IPS-NIHi7 (cell line): ENCODE data around the gene STAG1.
"Not testable (repeated sequence)": the region's sequence is repeated elsewhere in the genome, so short reads cannot be mapped to it uniquely, and the experiment has no call there.

Experiments used
- DNase-seq: peaks from one replicate; pipeline ENCODE4 v3.0.0; 2012; ENCODE audit warnings: mixed read lengths; ENCODE audit errors: extremely low spot score

The STAG1 gene

DNA sequence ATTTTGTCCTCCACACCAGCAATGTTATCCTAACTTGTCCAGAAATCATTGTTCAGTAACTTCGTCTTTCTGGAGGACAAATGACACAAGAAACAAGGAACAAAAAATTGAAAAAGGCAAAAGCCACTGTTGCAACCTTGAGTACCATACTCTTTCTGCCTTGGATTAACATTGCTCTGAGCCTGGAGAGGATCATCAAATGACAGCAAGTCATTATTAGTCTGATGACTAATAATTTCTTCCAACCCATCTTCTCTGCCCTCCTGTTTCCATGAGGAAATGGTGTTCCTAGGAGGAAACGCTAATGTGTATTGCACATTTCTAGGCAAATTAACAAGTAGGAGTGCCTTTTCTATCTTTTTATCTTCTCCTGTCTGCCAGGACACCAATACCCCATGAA is 348.1 kb downstream of the STAG1 start:
- no peak for DNase-seq

GRCh38 chr3:136396916-136397315 is 355.3 kb downstream of the STAG1 start:
- DNase-seq, result no peak

DNA sequence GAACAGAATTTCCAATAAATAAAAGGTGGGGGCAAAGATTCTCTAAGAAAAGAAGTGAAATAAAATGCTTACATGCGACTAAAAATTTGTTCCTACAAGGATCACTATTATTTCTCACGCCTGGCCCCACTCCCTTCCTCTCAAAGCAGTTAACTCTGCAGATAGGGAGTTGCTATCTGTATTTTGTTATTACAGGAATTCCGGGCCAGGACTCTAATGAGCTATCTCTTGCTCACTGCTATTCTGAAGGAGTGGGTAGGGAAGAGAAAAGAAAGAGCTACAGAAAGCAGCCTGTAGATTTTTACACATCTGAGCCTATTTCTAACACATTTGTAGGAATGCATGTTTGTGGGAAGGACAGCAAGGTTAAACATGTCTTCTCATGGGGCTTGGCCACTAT is 361.6 kb downstream of the STAG1 start:
- DNase-seq, result no peak

GRCh38 chr3:136387031-136387430 is 365.1 kb downstream of the STAG1 start:
- no peak for DNase-seq

DNA sequence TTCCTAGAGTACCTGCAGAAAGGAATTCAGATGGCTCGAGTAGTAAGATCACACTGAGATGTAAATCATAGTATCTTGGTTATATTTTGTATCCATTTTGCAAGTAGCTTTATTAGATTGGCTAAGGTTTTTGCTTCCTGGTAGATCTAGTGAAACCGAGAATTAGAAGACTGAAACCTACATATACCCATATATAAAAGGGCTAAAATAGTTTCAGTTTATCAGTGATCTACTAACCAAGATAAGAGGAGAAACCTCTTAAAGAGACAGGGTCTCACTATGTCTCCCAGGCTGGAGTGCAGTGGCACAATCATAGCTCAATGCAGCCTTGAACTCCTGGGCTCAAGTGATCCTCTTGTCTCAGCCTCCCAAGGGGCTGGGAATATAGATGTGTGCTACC is 366.7 kb downstream of the STAG1 start:
- no peak for DNase-seq

- no peak for DNase-seq
Observed at GRCh38 chr3:136381051-136381450, 371.1 kb downstream of the STAG1 start.

- DNase-seq, result no peak
Observed at GRCh38 chr3:136380530-136380929, 371.6 kb downstream of the STAG1 start.

- DNase-seq, result no peak
Observed at GRCh38 chr3:136378011-136378410, 374.2 kb downstream of the STAG1 start.

DNA sequence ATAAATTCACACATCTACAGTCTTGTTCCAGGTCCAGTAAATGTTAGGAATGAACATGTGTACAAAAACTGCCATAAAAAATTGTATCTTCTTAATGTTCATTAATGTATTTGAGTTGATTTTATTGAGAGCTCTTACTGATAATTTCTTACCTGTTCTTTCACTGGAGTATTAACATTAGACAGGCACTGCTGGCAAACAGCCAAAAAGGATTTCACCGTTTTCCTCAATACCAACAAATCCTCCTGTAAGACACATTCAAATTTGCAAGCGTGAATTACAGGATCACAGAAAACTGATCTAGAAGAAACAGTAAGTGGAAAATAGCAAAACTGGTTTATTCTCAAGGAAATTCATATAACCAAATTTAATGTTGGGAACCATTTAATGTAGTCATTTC is 374.7 kb downstream of the STAG1 start:
- DNase-seq, result no peak

DNA sequence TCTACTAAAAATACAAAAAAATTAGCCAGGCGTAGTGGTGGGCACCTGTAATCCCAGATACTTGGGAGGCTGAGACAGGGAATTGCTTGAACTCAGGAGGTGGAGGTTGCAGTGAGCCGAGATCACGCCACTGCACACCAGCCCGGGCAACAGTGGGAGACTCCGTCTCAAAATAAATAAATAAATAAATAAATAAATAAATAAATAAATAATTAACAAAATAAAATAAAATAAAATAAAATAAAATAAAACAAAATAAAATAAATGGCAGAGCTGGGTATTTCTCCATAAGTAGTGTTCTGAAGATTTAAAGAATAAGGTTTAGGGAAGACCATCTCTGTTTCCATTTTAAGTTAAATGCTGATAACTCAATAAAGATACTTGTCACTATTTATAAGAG is 376.4 kb downstream of the STAG1 start:
- DNase-seq, result not testable (repeated sequence)

DNA sequence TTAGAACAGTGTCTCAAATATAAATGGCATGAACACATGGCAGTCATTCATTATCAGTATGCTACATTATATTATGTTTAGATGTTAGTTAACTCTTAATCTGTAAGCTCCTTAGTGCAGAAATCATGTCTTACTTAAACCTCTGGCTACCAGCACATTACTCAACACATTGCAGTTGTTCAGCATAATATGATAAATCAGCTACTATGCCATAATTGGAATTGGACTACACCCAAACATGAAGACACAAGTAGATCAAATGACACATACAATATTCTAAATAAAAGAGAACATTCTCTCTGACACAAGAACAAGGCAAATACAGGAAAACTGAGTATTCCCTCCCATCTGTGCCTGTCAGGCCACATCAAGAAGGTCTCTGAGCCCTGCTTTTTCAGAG is 385.9 kb downstream of the STAG1 start:
- DNase-seq, result no peak

DNA sequence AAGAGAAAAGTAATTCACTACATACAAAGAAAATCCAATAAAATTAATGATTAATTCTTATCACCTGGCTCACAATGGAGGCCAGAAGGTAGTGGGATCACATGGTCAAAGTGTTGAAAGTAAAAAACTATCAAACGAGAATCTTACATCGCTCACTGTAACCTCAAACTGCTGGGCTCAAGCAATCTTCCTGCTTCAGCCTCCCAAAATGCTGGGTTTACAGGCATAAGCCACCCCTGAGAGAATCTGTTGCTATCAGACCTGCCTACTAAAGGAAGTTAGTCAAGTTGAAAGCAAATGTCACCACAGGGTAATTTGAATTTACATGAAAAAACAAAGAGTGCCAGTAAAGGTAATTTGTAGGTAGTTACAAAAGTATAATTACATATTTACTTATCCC is 398.7 kb downstream of the STAG1 start:
- DNase-seq, result no peak

DNA sequence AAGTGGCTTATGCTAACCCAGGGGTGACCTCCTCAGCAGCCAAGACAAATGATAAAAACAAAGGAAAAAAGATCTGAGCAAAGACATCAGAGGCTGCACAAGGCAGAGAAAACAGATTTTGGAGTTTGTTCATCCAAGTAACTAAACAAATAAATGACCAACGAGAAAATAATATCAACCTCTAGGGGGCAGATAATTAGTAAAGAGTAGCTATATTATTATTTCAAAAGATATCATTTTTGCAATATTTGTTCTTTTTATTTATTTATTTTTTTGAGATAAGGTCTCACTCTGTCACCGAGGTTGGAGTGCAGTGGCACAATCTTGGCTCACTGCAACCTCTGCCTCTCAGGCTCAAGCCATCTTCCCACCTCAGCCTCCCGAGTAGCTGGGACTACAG is 400.3 kb downstream of the STAG1 start:
- no peak for DNase-seq

DNA sequence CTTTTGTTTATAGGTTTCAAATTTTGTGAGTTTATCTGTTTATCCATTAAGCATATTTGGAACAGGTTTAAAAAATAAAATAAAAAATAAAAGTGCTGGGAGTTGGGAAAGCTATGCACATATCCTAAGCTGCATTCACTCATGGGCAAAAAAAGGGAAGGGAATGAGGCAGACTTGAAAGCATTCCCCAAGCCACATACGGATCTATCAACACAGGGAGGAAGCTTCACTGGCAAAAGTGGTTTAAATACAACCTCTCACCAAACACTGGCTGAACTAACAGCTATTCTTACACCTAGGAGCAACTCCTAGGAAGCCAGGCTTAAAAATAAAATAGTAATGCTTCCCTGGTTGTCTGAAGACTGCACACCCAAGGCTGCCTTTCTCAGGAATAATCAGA is 400.8 kb downstream of the STAG1 start:
- no peak for DNase-seq

GRCh38 chr3:136350557-136350956 is 401.6 kb downstream of the STAG1 start:
- no peak for DNase-seq

GRCh38 chr3:136350132-136350531 is 402.0 kb downstream of the STAG1 start:
- DNase-seq, result no peak

DNA sequence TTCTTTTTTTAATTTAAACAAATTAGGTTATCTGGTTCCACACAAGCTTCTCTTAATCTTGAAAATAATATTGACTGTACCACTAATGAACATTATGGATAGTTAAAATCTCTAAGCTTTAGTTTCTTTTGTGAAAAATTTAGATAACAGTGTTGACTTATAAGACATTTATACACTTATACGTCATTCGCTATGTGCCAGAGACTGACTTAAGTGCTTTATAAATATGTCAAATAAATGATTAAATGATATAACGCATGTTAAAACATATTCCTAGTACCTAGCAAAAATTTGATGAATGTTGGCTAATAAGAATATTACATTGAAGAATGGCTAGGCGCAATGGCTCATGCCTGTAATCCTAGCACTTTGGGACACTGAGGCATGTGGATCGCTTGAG is 405.7 kb downstream of the STAG1 start:
- DNase-seq, result no peak

DNA sequence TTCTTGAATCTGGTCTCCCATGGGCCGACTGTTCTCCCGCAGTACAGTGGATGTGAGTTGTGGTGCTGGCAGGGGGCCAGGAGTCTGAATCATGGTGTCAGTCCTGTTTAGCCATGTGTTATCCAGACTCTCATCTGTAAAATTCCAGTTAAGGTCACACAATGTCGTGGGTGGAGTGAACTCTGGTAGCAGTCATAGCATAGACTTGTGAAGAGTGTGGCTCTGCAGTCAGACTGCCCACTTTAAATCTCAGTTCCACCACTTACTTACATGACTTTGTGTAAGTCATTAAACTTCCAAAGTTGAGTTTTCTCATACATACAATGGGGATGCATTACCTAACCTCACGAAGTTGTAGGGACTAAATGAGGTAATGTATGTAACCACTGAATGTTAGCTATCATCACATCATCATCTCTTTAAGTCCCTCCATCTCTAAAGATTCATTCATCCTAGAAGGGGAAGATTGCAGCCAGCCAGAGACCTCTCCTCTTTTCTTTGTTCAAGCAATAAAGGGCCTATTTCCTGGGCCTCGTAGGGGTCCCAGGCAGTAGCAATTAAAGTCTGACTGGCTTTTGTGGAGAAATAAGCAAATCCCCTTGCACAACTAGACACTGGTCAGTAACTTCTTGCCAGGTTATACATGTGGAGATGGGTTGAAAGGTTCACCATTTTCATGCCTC is 408.2 kb downstream of the STAG1 start:
- DNase-seq, result no peak

DNA sequence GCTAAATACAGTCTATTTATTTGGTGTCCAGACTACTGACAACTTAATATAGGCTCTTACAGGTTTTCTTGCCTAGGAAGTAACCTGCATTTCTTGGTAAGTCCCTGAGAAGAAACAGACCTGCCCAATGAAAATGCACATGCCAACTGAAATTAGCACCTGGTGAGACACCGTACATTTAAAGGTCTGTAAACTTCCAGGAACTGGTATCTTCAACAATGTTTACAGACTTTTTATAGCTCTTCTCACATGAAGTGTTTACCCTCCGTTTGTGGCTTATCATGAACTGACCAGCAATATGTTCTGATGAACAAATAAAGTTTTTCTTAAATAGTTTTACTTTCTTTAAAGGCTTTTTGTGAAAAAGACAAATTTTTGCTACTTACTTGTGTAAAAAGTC is 408.7 kb downstream of the STAG1 start:
- no peak for DNase-seq

GRCh38 chr3:136336329-136337100 is 415.7 kb downstream of the STAG1 start:
- DNase-seq, result no peak

DNA sequence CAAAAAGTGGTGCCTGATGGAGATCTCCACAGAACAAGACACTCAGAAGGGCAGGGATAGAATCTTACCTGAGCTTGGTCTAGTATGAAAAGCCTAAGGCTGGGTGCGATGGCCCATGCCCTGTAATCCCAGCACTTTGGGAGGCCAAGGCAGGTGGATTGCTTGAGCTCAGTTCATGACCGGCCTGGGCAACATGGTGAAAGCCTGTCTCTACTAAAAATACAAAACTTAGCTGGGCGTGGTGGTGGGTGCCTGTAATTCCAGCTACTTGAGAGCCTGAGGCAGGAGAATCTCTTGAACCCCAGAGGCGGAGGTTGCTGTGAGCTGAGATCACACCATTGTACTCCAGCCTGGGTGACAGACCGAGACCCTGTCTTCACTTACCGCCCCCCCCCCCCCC is 417.5 kb downstream of the STAG1 start:
- DNase-seq, result not testable (repeated sequence)

DNA sequence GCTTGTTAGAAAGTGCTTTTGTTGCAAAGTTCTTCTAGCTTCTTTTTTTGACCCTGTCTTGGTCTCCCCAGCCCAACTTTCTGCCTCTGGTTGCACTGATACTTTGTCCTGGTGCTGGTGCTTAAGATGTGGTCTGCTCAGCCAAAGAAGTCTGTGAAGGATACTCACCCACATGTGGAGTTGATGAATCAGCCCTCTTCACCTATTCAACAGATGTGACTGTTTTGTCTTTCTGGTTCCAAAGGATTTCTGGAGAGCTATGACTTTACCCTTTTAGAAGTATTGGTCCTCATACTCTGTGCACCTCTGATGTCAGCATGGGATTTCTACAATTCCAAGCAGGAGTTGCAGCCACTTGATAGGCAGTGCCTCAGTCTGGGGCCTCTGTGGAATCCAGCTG is 418.0 kb downstream of the STAG1 start:
- DNase-seq, result no peak

DNA sequence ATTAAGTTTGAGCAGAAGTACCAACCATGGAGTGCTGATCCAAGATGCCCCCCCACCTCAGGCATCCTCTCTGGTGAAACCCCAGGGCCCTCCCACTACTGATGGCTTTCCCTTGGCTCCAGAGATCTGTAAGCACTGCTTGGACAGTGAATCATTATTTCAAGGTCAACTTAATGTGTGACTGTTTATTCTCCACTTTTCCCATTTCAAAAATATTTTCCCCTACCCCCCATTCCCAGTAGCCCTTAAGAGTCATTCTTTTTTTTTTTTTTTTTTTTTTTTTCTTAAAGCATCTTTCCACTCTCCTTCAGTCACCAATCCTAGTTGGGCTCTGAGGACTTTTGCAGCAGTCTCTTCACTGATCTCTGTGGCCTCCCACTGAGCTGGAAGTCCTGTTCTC is 419.4 kb downstream of the STAG1 start:
- no peak for DNase-seq

DNA sequence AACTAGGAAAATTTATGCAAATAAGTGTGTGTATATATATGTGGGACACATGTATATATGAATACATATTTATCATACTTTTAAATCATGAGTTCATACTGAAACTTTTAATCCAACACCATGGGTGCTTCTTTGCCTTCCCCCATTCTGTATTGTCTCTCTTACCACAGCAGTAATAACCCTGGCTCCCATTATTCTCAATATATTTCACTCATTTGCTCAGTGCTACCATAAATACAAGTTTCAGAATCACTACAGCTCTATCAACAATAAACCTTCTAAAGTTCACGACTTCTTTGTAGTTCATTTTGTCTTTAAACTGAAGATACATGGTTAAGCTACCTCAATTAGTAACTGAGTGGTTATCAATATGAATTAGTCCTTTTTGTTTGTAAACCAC is 419.9 kb downstream of the STAG1 start:
- DNase-seq, result no peak
